HEK293T (cell line): ENCODE data around the gene RFC3.

Source experiments
- BHLHE40 ChIP-seq: fragments of 450-650 bp; IDR thresholded peaks from 2 replicates; pipeline ENCODE4 v1.6.1; 2016; ENCODE audit warnings: mild to moderate bottlenecking, moderate library complexity, borderline replicate concordance
- CTBP1 ChIP-seq: fragments of 450-650 bp; IDR thresholded peaks from 2 replicates; pipeline ENCODE4 v1.6.1; 2016; ENCODE audit warnings: borderline replicate concordance
- FOXA1 ChIP-seq: fragments of 450-650 bp; IDR thresholded peaks from 2 replicates; pipeline ENCODE4 v1.6.1; 2016; ENCODE audit warnings: mild to moderate bottlenecking
- FOXK2 ChIP-seq: fragments of 450-650 bp; IDR thresholded peaks from 2 replicates; pipeline ENCODE4 v1.6.1; 2016; ENCODE audit warnings: mild to moderate bottlenecking
- FOXM1 ChIP-seq: fragments of 450-650 bp; IDR thresholded peaks from 2 replicates; pipeline ENCODE4 v1.6.1; 2017; ENCODE audit warnings: mild to moderate bottlenecking, borderline replicate concordance
- LEF1 ChIP-seq: fragments of 450-650 bp; IDR thresholded peaks from 2 replicates; pipeline ENCODE4 v1.6.1; 2017; ENCODE audit warnings: mild to moderate bottlenecking, borderline replicate concordance
- NFRKB ChIP-seq: fragments of 450-650 bp; IDR thresholded peaks from 2 replicates; pipeline ENCODE4 v1.6.1; 2016; ENCODE audit warnings: mild to moderate bottlenecking, moderate library complexity
- TARDBP ChIP-seq: fragments of 450-650 bp; IDR thresholded peaks from 2 replicates; pipeline ENCODE4 v1.6.1; 2016

DNA sequence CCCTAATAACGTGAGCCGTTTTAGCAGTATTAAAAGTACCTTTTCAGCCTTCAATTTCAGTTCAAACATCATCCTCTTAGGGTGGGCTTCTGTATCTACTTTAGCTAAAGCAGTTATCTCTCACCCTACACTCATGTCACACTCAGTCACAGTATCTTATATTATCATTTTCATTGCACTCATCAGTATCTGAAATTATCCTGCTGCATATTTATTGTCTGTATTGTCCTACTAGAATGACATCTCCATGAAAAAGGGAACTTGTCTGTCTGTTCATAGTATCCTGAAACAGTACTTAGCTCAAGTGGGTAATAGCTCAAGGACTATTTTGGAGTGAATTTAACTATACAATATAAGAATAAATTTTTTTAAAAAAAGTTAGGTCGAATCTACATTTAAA lies 19.9 kb upstream of the RFC3 start:
- TF ChIP-seq CTBP1 (no peak), LEF1 (no peak), FOXK2 (no peak), BHLHE40 (no peak), NFRKB (no peak), FOXM1 (no peak), TARDBP (no peak), FOXA1 (no peak)
